ENCODE results near the gene CKM. TPM values are rescaled to one million over a fixed set of nuclear protein-coding genes. Genes with fewer than 3 reads are reported as not detected.
"Not testable (repeated sequence)": the region's sequence is repeated elsewhere in the genome, so short reads cannot be mapped to it uniquely, and the experiment has no call there.

CKM gene
- total RNA-seq, 1 experiment from 2014 or later = not detected

DNA sequence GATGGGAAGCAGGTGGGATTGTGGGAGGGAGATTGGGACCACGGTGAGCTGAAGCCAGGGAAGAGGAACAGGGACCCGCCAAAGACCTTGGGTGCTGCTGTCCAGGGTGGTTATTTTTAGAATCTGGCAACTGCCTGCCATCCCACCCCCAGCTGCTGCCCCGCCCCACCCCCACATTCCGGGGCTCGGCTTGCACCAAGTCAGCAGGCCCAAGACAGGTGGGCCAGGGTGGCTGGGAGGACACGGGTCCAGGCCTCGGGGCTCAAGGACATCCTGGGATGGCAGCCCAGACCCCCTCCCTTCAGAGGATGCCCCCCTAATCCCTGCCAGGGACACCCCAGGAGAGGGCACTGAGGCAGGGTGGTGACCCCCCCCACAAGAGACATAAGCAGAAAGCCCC is 827 bp downstream of the CKM start:
- no peak for DNase-seq (ENCODE audit: low spot score)

DNA sequence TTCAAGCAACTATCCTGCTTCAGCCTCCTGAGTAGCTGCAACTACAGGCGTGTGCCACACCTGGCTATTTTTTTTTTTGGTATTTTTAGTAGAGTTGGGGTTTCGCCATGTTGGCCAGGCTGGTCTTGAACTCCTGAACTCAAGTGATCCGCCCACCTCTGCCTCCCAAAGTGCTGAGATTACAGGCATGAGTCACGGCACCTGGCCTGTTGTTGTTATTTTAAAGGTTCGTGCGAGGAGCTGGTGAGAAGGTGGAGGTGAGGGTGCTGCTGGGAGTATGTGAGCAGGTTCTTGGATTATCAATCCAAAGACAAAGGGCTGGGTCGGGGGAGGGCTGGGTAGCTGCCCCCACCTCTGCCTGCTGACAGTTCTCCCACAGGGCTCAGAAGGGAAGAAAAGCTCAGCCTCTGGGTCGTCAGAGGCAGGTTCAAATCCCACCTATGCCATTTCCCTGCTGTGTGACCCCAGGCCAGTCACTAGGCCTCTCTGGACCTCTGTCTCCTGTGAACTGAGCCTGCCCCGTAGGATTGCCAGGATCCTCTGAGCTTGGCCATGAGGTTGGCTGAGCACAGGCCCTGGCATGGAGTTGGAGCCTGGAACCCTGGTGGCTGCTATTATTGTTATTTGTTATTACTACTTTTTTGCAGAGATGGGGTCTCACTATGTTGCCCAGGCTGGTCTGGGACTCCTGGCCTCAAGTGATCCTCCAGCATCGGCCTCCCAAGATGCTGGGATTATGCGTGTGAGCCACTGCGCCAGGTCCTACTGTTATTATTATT is 1.5 kb downstream of the CKM start:
- DNase-seq (ENCODE audit: low spot score) = no peak

GRCh38 chr19:45315304-45315703 is 7.4 kb downstream of the CKM start:
- no peak for DNase-seq (ENCODE audit: low spot score)

DNA sequence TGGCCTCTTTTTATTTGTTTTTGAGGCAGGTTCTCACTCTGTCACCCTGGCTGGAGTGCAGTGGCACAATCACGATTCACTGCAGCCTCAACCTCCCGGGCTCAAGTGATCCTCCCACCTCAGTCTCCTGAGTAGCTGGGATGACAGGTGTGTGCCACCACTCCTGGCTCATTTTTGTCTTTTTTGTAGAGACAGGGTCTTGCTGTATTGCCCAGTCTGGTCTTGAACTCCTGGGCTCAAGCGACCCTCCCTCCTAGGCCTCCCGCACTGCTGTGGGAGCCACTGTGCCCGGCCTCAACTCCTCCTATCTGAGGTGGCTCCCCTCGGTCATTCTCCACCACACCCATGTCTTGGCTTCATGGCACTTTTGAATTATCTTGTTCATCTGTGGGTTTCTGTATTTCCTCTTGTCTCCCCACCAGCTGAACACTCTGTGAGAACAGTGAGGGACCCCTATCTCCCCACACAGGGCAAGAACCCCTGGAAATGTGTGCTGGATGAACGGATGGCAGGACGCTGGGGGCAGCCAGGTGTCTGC is 7.9 kb downstream of the CKM start:
- DNase-seq (ENCODE audit: low spot score) = no peak

- not testable (repeated sequence) for DNase-seq (ENCODE audit: low spot score)
These were observed 10.4 kb downstream of the CKM start for GRCh38 chr19:45312285-45312684.

GRCh38 chr19:45311621-45312020 is 11.1 kb downstream of the CKM start:
- no peak for DNase-seq (ENCODE audit: low spot score)

GRCh38 chr19:45309322-45309721 is 13.4 kb downstream of the CKM start:
- not testable (repeated sequence) for DNase-seq (ENCODE audit: low spot score)

DNA sequence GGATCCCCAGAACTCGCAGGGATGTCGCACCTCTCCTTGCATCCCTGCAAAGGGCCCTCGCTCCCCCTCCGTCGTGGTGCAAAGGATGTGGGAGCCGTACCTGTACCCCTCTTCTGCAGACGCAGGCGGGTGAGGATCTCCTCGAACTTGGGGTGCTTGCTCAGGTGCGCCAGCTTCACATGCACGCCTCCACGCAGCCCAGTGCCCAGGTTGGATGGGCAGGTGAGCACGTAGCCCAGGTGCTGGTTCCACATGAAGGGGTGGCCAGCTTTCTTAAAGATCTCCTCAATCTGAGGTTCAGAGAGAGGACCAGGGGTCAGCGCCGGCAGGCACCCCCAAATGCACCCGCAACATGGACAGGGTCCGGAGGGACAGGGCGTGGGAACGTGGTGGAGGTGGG is 15.3 kb downstream of the CKM start:
- no peak for DNase-seq (ENCODE audit: low spot score)

DNA sequence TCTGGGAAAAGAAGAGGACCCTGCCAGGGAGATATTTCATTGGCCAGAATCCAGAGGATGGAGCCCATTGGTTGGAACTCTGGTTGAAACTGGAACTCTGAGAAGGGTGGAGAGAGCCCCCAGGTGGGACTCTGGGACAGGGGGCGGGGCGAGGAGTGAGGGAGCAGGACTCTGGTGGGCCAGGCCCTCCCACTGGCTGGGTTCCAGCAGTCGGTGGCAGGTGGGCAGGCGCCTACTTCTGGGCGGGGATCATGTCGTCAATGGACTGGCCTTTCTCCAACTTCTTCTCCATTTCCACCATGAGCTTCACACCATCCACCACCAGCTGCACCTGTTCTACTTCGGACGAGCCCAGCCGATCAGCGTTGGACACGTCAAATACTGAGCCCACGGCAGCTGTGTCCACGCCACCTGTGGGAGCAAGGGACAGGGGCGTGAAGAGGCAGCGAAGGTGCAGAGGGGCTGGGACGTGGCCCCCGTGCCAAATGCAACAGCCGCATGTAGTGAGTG is 16.1 kb downstream of the CKM start:
- DNase-seq (ENCODE audit: low spot score) = no peak

- no peak for DNase-seq (ENCODE audit: low spot score)
These were observed 16.6 kb downstream of the CKM start for GRCh38 chr19:45306040-45306439.

- no peak for DNase-seq (ENCODE audit: low spot score)
These were observed 17.3 kb downstream of the CKM start for GRCh38 chr19:45305421-45305820.

- no peak for DNase-seq (ENCODE audit: low spot score)
These were observed 17.7 kb downstream of the CKM start for GRCh38 chr19:45305007-45305406.

- no peak for DNase-seq (ENCODE audit: low spot score)
These were observed 18.3 kb downstream of the CKM start for GRCh38 chr19:45304141-45304926.

DNA sequence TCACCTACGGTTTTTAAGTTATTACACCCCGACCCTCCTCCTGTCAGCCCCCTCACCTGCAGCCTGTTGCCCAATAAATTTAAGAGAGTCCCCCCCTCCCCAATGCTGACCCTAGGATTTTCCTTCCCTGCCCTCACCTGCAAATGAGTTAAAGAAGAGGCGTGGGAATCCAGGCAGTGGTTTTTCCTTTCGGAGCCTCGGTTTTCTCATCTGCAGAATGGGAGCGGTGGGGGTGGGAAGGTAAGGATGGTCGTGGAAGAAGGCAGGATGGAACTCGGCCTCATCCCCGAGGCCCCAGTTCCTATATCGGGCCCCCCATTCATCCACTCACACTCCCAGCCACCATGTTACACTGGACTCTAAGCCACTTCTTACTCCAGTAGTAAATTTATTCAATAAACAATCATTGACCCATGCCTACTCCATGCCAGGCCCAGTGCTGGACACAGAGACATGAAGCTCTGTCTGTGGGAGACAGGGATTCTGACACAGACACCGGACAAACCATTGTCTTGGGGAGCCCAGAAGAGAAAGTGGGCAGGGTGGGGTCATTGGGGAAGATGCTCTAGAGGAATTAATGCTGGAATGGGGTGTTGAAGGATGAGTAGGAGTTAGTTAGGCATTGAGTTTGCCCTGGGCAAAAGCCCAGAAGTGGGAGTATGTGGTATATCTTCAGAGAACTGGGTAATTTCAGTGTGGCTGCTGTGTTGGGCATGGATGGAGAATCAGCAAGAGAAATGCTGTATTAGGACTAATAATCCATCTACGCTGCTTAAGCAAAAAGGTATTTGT is 19.2 kb downstream of the CKM start:
- DNase-seq (ENCODE audit: low spot score) = no peak

DNA sequence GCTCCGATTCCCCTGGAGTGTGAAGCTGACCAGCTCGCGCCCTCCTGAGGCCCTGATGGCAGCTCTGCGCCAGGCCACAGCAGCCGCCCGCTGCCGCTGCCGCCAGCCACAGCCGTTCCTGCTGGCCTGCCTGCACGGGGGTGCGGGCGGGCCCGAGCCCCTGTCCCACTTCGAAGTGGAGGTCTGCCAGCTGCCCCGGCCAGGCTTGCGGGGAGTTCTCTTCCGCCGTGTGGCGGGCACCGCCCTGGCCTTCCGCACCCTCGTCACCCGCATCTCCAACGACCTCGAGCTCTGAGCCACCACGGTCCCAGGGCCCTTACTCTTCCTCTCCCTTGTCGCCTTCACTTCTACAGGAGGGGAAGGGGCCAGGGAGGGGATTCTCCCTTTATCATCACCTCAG is 20.3 kb downstream of the CKM start:
- DNase-seq (ENCODE audit: low spot score) = no peak

DNA sequence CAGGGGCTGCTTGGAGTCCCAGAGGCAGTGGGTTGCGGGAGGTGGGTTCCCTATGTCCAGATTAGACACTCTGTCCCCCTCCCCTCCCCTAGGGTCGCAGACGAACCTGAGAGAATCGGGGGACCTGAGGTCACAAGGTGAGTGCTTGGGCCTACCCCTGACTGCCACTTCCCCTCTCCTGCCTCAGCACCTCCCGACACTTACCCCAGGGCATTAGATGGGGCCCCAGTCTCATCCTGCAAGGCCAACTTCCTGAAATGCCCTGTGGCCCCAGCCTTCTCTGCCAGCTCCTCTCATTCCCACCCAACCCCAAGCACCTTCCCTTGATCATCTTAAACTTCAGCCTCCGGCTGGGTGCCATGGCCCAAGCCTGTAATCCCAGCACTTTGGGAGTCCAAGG is 23.0 kb downstream of the CKM start:
- no peak for DNase-seq (ENCODE audit: low spot score)

- DNase-seq (ENCODE audit: low spot score) = no peak
These were observed 24.4 kb downstream of the CKM start for GRCh38 chr19:45298264-45298663.

DNA sequence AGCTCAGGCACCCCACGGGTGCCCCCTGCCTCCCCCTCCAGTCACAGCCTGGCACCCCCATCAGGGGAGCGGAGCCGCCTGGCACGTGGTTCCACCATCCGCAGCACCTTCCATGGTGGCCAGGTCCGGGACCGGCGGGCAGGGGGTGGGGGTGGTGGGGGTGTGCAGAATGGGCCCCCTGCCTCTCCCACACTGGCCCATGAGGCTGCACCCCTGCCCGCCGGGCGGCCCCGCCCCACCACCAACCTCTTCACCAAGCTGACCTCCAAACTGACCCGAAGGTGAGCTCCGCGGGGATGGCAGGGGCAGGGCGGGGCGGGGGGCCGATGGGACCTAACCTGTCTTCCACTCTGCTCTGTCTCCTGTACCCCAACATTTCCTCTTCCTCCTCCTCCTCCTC is 25.0 kb downstream of the CKM start:
- DNase-seq (ENCODE audit: low spot score) = no peak

- no peak for DNase-seq (ENCODE audit: low spot score)
These were observed 26.3 kb downstream of the CKM start for GRCh38 chr19:45296355-45296754.

GRCh38 chr19:45295873-45296272 is 26.8 kb downstream of the CKM start:
- no peak for DNase-seq (ENCODE audit: low spot score)

- DNase-seq (ENCODE audit: low spot score) = no peak
These were observed 28.2 kb downstream of the CKM start for GRCh38 chr19:45294291-45295029.
